IPS-NIHi7 (cell line): ENCODE data around the gene ATMIN.
A peak's percentile ranks its signal among the peaks of the same experiment; 100 is the strongest.

Source experiments
- DNase-seq: peaks from one replicate; pipeline ENCODE4 v3.0.0; 2012; ENCODE audit warnings: mixed read lengths; ENCODE audit errors: extremely low spot score

ATMIN gene

GRCh38 chr16:81005610-81006161 is 30.0 kb upstream of the ATMIN start:
- DNase-seq = no peak

DNA sequence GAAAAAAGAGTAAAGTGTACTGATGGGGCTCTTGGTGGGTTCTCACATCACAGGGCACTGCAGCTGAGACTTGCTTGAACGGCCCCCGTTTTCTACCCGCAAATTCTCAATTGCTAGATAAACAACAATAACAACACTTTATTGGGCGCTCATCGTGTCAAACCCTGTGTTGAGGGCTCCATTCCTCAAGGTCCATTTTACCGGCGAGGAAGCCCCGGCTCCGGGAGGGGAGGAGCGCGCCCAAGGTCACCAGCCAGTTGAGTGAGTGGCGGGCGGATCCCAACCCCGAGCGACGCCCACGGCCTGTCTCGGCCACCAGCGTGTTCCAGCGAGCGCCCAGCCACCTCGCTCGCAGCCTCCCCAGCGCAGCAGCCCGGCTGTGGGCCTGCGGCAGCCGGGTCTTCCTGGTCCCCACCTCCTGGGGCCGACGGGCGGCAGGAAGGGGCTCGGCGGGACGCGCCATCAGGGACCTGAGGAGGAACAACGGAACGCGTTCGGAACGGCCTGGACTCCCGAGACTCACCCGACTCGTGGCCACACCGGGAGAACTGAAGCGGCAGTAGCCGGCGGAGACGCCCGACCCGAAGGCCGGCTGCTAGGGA is 29.3 kb upstream of the ATMIN start:
- DNase-seq = peak; percentile 37

GRCh38 chr16:81006813-81007695 is 28.6 kb upstream of the ATMIN start, which contains the start of the genes CENPN and CMC2:
Gene CENPN, plus strand, starts transcription at chr16:81007214. Its CDS starts 4,726 bp downstream, at chr16:81011940.
Gene CMC2, minus strand, starts transcription at chr16:81006885. Its CDS starts 9,491 bp downstream, at chr16:80997394.
- peak; percentile 95 for DNase-seq

- no peak for DNase-seq
These were observed 27.2 kb upstream of the ATMIN start for GRCh38 chr16:81008505-81008789.

GRCh38 chr16:81012974-81013373 is 22.7 kb upstream of the ATMIN start:
- DNase-seq = no peak

- no peak for DNase-seq
These were observed 21.0 kb upstream of the ATMIN start for GRCh38 chr16:81014672-81015071.

DNA sequence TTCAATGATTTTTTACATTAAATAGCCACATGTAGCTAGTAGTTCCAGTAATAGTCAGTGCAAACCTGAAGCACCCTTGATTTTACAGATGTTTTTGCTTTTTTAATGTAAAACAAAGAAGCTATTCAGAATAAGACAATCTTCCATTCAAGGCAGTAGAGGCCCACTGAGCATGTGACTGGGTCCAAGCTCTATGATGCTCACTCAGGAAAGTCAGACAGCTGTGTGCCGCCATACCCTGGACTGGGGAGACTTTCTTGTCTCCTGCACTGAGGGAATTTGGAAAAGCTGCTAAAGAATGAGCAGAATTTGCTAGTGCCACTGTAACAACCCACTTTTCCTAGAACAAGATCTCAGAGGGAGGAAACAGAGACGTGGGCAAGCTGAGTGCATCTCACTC is 17.1 kb upstream of the ATMIN start:
- no peak for DNase-seq

GRCh38 chr16:81026429-81026828 is 9.2 kb upstream of the ATMIN start:
- no peak for DNase-seq

DNA sequence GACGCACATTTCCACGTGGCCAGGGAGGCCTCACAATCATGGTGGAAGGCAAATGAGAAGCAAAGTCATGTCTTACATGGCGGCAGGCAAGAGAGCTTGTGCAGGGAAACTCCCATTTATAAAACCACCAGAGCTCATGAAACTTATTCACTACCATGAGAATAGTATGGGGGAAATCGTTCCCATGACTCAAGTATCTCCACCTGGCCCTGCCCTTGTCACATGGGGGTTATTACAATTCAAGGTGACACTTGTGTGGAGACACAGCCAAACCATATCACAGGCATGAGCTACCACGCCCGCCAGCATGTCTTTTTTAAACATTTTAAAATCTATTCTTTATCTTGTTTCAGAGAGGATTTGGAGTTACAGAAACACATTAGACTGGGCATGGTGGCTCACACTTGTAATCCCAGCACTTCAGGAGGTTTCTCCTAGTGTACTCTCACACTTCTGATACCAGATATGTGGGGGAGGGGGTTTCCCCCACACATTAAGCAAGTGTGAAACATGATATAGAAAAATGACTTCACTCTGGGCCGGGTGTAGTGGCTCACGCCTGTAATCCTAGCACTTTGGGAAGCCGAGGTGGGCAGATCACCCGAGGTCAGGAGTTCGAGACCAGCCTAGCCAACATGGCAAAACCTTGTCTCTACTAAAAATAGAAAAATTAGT is 5.6 kb upstream of the ATMIN start:
- DNase-seq = no peak

GRCh38 chr16:81035975-81036750 is 521 bp downstream of the ATMIN start:
- peak; percentile 64 for DNase-seq

- no peak for DNase-seq
These were observed 1.2 kb downstream of the ATMIN start for GRCh38 chr16:81036751-81037350.

DNA sequence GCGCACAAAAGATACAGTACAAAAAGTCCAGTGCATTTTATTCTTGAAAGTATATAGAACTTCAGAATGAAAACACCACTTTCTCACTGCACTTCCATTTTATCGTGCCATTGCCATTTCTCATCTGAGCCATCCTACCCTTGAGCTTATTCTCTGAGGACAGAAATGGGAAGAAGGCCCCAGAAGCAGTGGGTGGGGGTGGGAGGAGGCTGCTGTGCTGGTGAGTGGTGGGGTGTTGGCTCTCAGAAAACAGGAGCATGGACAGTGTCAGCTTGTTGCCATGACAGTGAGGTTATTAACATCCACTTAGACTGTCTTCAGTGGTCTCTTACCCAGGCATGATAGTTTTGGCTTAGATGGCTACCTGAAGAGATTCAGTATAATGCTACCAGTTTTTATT is 4.5 kb downstream of the ATMIN start:
- no peak for DNase-seq

- DNase-seq = no peak
These were observed 5.2 kb downstream of the ATMIN start for GRCh38 chr16:81040842-81041241.

- DNase-seq = no peak
These were observed 6.1 kb downstream of the ATMIN start for GRCh38 chr16:81041696-81042095.

- DNase-seq = no peak
These were observed 7.2 kb downstream of the ATMIN start for GRCh38 chr16:81042821-81043220.

GRCh38 chr16:81053761-81054160 is 18.1 kb downstream of the ATMIN start:
- DNase-seq = no peak

- no peak for DNase-seq
These were observed 25.1 kb downstream of the ATMIN start for GRCh38 chr16:81060576-81061306.

GRCh38 chr16:81061307-81061640 is 25.6 kb downstream of the ATMIN start:
- no peak for DNase-seq

GRCh38 chr16:81061871-81062608 is 26.4 kb downstream of the ATMIN start:
- no peak for DNase-seq

DNA sequence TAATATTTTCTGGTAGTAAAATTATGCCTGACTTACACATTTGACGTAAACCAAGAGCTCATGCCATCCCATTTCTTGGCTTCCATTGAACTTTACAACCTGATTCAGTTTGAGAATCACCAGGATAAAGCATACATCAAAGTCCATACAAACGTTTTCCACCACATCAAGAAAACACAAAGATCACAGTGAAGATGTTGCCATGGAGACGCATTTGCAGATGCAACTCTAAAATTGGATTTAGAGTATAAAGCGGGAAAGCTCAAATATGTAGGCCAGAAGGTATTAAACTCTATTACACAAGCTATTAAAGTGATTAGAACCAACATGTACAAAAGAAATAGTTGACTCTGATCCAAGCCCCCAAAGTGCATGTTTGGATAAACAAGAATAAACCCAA is 31.0 kb downstream of the ATMIN start:
- no peak for DNase-seq
